MCF 10A (cell line): Measurements from ENCODE around the gene ARMC6. TPM values are rescaled to one million over a fixed set of nuclear protein-coding genes. Genes with fewer than 3 reads are reported as not detected.

Experiments
- BruUV-seq: library from RNA; stranded (reverse); fragments of 400-500 nt; replicated peaks from 2 replicates; lab custom pipeline; 2021; lab: Mats Ljungman, UMichigan
- CTCF ChIA-PET: fragments of 300-600 bp; sonication (Branson Sonifier 250); formaldehyde crosslinking; extraction: SDS; loops from one replicate; lab custom pipeline; 2021; ENCODE audit warnings: antibody characterized with exemption, inconsistent platforms; lab: Yijun Ruan, JAX
- POLR2A ChIA-PET: fragments of 300-600, 350-650 bp; sonication (Branson Sonifier 250); formaldehyde crosslinking; extraction: SDS; loops from one replicate; lab custom pipeline; 2020; ENCODE audit warnings: antibody characterized with exemption, inconsistent platforms; lab: Yijun Ruan, JAX
- DNase-seq: peaks from one replicate; pipeline ENCODE4 v3.0.0-alpha.2; 2018; ENCODE audit not compliant: unreplicated experiment
- H3K27ac Mint-ChIP-seq: one replicate; pipeline ENCODE4 v1.8.0; 2022; ENCODE audit warnings: mild to moderate bottlenecking, low read depth, mixed read lengths; ENCODE audit not compliant: unreplicated experiment
- H3K27me3 Mint-ChIP-seq: one replicate; pipeline ENCODE4 v1.8.0; 2022; ENCODE audit warnings: mixed read lengths; ENCODE audit not compliant: insufficient read depth, unreplicated experiment
- H3K36me3 Mint-ChIP-seq: one replicate; pipeline ENCODE4 v1.8.0; 2022; ENCODE audit warnings: mild to moderate bottlenecking, moderate library complexity, mixed read lengths; ENCODE audit not compliant: insufficient read depth, unreplicated experiment
- H3K4me1 Mint-ChIP-seq: one replicate; pipeline ENCODE4 v1.8.0; 2022; ENCODE audit warnings: mixed read lengths; ENCODE audit not compliant: insufficient read depth, unreplicated experiment
- H3K4me3 Mint-ChIP-seq: one replicate; pipeline ENCODE4 v1.8.0; 2022; ENCODE audit warnings: mild to moderate bottlenecking, moderate library complexity, mixed read lengths; ENCODE audit not compliant: unreplicated experiment
- H3K9me3 Mint-ChIP-seq: one replicate; pipeline ENCODE4 v1.8.0; 2022; ENCODE audit warnings: mixed read lengths; ENCODE audit not compliant: unreplicated experiment
- intact Hi-C: fragments of 100-400 bp; cut with micrococcal nuclease; formaldehyde crosslinking; loops from 2 replicates; pipeline ENCODE4 v1.14.1; 2022
- total RNA-seq: library from RNA; stranded (reverse); gene quantifications from 2 replicates; pipeline ENCODE4 v1.2.3, GENCODE V29; 2022
- TF ChIP-seq, protein P1 (sequence below): fragments of 200-600 bp; IDR thresholded peaks from one replicate; pipeline ENCODE4 v1.8.0; 2022; ENCODE audit warnings: antibody characterized with exemption, mild to moderate bottlenecking; ENCODE audit not compliant: unreplicated experiment

The ARMC6 gene
- total RNA-seq, 1 experiment from 2014 or later = 37.1 TPM

DNA sequence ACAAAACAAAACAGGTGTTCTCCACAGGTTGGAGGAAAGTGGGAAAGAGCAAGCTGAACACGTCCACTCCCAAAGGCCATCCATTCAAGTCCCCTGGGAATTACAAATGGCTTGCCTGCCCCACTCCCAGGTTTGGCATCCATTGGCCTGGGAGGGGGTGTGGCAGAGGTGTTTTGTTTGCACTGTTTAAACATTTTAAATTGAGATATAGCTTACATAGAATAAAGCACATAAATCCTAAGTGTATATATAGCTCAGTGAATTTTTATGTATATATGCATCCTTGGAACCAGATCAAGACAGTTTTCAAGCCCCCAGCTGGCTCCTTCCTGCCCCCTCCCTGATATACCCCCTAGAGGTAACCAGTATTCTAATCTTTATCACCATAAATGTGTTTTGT, 43.1 kb downstream of the ARMC6 start:
- BruUV-seq = no TSS peak
- DNase-seq = no peak
- intact Hi-C loops = no loop called here
- H3K36me3 Mint-ChIP-seq = no peaks in the 10 kb centered on the region
- no peak overlapping the region for H3K27ac Mint-ChIP-seq
- no peaks in the 10 kb centered on the region for H3K9me3 Mint-ChIP-seq
- POLR2A ChIA-PET = interaction anchor here (1.1 kb wide), 1 partner anchor 14 kb away, joined by 3 read pairs; no protein-coding TSS in a partner anchor
- H3K4me1 Mint-ChIP-seq = no peaks in the 10 kb centered on the region
- no peak overlapping the region for H3K4me3 Mint-ChIP-seq
- TF ChIP-seq, protein P1, sequence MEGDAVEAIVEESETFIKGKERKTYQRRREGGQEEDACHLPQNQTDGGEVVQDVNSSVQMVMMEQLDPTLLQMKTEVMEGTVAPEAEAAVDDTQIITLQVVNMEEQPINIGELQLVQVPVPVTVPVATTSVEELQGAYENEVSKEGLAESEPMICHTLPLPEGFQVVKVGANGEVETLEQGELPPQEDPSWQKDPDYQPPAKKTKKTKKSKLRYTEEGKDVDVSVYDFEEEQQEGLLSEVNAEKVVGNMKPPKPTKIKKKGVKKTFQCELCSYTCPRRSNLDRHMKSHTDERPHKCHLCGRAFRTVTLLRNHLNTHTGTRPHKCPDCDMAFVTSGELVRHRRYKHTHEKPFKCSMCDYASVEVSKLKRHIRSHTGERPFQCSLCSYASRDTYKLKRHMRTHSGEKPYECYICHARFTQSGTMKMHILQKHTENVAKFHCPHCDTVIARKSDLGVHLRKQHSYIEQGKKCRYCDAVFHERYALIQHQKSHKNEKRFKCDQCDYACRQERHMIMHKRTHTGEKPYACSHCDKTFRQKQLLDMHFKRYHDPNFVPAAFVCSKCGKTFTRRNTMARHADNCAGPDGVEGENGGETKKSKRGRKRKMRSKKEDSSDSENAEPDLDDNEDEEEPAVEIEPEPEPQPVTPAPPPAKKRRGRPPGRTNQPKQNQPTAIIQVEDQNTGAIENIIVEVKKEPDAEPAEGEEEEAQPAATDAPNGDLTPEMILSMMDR = no peak
- H3K27me3 Mint-ChIP-seq = no peaks in the 10 kb centered on the region
- CTCF ChIA-PET = no interaction called here

DNA sequence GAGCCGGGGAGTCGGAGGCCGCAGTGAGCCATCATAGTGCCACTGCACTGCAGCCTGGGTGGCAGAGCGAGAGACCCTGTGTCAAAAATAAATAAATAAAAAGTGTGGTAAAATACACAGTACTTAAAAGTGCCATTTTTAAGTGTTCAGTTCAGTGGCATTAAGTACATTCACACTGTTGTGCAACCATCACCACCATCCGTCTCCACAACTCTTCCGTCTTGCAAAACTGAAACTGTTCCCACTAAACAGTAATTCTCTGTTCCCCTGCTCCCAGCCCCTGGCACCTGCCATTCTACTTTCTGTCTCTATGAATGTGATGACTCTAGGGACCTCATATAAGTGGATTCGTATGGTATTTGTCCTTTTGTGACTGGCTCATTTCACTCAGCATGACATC, 43.7 kb downstream of the ARMC6 start:
- H3K4me1 Mint-ChIP-seq = no peaks in the 10 kb centered on the region
- TF ChIP-seq, protein P1 = no peak
- H3K27me3 Mint-ChIP-seq = no peaks in the 10 kb centered on the region
- CTCF ChIA-PET = interaction anchor here (0.6 kb wide), 2 partner anchors 21 to 219 kb away, joined by 3 to 4 read pairs; no protein-coding TSS in a partner anchor
- no peak overlapping the region for H3K4me3 Mint-ChIP-seq
- no peak overlapping the region for H3K27ac Mint-ChIP-seq
- no TSS peak for BruUV-seq
- intact Hi-C loops = no loop called here
- H3K9me3 Mint-ChIP-seq = no peaks in the 10 kb centered on the region
- DNase-seq = no peak
- POLR2A ChIA-PET = interaction anchor here (1.1 kb wide), 1 partner anchor 14 kb away, joined by 3 read pairs; no protein-coding TSS in a partner anchor
- H3K36me3 Mint-ChIP-seq = no peaks in the 10 kb centered on the region

DNA sequence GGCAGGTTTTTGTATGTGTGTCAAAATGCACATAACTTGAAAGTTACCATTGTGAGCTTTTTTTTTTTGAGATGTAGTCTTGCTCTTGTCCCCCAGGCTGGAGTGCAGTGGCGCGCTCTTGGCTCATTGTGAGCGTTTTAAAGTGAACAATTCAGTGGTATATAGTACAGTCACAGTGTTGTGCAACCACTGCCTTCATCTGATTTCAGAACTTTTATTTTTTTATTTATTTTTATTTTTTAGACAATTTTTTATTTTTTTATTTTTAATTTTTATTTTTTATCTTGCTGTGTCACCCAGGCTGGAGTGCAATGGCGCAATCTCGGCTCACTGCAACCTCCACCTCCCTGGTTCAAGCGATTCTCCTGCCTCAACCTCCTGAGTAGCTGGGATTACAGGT, 45.4 kb downstream of the ARMC6 start:
- POLR2A ChIA-PET = no interaction called here
- Mint-ChIP-seq H3K27ac (no peak overlapping the region), H3K4me3 (no peak overlapping the region), H3K4me1 (no peaks in the 10 kb centered on the region), H3K9me3 (no peaks in the 10 kb centered on the region), H3K27me3 (no peaks in the 10 kb centered on the region), H3K36me3 (no peaks in the 10 kb centered on the region)
- no peak for DNase-seq
- intact Hi-C loops = no loop called here
- TF ChIP-seq, protein P1 = no peak
- BruUV-seq = no TSS peak
- CTCF ChIA-PET = interaction anchor here (1.0 kb wide), 1 partner anchor 25 kb away, joined by 3 read pairs; no protein-coding TSS in a partner anchor

DNA sequence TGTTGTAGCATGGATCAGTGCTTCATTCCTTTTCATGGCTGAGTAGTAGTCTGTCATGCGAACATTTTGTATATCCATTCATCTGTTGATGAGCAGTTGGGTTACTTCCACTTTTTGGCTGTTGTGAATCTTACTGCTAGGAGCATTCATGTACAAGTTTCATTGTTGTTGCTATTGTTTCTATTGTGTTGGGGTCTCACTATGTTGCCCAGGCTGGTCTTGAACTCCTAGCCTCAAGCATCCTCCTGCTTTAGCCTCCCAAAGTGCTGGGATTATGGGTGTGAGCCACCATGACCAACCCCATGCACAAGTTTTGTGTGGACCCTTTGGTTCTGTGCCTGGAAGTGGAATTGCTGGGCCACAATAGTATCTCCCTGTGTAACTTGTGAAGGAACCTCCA, 46.2 kb downstream of the ARMC6 start:
- H3K27ac Mint-ChIP-seq = no peak overlapping the region
- no peak overlapping the region for H3K4me3 Mint-ChIP-seq
- BruUV-seq = no TSS peak
- no peaks in the 10 kb centered on the region for H3K4me1 Mint-ChIP-seq
- TF ChIP-seq, protein P1 = no peak
- intact Hi-C loops = no loop called here
- DNase-seq = no peak
- no peaks in the 10 kb centered on the region for H3K27me3 Mint-ChIP-seq
- POLR2A ChIA-PET = no interaction called here
- CTCF ChIA-PET = interaction anchor here (1.0 kb wide), 1 partner anchor 13 kb away, joined by 3 read pairs; no protein-coding TSS in a partner anchor
- H3K9me3 Mint-ChIP-seq = no peaks in the 10 kb centered on the region
- no peaks in the 10 kb centered on the region for H3K36me3 Mint-ChIP-seq
